ENCODE data around the gene SETD2. TPM values are rescaled to one million over a fixed set of nuclear protein-coding genes. Genes with fewer than 3 reads are reported as not detected.

The SETD2 gene
- total RNA-seq, 4 donors from 2014 or later, result 54.0 to 70.2 (median 58.5) TPM

- no peak for ATAC-seq
- no peak for TF ChIP-seq POLR2AphosphoS5 (IDR thresholded peaks at IDR 0.05)
- TF ChIP-seq, protein P1, sequence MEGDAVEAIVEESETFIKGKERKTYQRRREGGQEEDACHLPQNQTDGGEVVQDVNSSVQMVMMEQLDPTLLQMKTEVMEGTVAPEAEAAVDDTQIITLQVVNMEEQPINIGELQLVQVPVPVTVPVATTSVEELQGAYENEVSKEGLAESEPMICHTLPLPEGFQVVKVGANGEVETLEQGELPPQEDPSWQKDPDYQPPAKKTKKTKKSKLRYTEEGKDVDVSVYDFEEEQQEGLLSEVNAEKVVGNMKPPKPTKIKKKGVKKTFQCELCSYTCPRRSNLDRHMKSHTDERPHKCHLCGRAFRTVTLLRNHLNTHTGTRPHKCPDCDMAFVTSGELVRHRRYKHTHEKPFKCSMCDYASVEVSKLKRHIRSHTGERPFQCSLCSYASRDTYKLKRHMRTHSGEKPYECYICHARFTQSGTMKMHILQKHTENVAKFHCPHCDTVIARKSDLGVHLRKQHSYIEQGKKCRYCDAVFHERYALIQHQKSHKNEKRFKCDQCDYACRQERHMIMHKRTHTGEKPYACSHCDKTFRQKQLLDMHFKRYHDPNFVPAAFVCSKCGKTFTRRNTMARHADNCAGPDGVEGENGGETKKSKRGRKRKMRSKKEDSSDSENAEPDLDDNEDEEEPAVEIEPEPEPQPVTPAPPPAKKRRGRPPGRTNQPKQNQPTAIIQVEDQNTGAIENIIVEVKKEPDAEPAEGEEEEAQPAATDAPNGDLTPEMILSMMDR (IDR thresholded peaks at IDR 0.05), result no peak
- no peak for TF ChIP-seq EP300 (IDR thresholded peaks at IDR 0.05)
- no peak for TF ChIP-seq POLR2A (IDR thresholded peaks at IDR 0.05)
- Histone ChIP-seq H3K27ac (no peak overlapping the region), H3K27me3 (no peaks in the 10 kb centered on the region), H3K36me3 (peaks cover 3 to 46% of the 10 kb centered on the region in 2 donors), H3K4me1 (peaks cover 6 to 49% (median 8%) of the 10 kb centered on the region in 3 donors), H3K9me3 (no peaks in the 10 kb centered on the region), H3K4me3 (no peak overlapping the region)
- WGBS, 2 donors (ENCODE audit: low coverage in 1 of 2), result 86 to 100% methylated on average over 2 to 3 of the region's 4 CpGs
Measured at GRCh38 chr3:47020311-47020710, 143.6 kb downstream of the SETD2 start.

DNA sequence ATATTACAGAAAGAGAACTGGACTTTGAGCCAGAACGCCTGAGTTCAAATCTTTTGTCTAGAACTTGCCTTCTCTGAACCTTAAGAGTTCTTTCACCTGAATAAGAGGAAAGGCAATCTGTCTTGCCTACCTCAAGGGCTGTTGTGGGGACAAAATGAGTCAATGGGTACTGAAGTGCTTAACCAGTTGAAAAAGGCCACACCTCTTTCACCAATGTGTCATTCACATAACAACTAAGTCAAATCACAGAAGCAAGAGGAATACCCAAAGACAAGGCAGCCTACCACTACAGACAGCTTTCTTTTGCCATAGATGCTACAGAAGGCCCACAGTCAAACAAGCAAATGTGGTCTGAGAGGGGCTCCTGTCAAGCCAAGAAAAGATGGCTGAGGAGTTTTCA lies 144.7 kb downstream of the SETD2 start:
- WGBS, 2 donors (ENCODE audit: low coverage in 1 of 2), result 40 to 100% methylated on average over 1 of the region's 1 CpG
- H3K27me3 ChIP-seq, result no peaks in the 10 kb centered on the region
- H3K27ac ChIP-seq, result no peak overlapping the region
- ATAC-seq, result no peak
- no peak overlapping the region for H3K4me3 ChIP-seq
- H3K9me3 ChIP-seq, result no peaks in the 10 kb centered on the region
- no peak for TF ChIP-seq EP300 (IDR thresholded peaks at IDR 0.05)
- no peak for TF ChIP-seq POLR2A (IDR thresholded peaks at IDR 0.05)
- no peak for TF ChIP-seq POLR2AphosphoS5 (IDR thresholded peaks at IDR 0.05)
- TF ChIP-seq, protein P1 (IDR thresholded peaks at IDR 0.05), result no peak
- peaks cover 3 to 56% of the 10 kb centered on the region in 2 donors for H3K36me3 ChIP-seq
- H3K4me1 ChIP-seq, result peaks cover 6 to 41% (median 8%) of the 10 kb centered on the region in 3 donors

DNA sequence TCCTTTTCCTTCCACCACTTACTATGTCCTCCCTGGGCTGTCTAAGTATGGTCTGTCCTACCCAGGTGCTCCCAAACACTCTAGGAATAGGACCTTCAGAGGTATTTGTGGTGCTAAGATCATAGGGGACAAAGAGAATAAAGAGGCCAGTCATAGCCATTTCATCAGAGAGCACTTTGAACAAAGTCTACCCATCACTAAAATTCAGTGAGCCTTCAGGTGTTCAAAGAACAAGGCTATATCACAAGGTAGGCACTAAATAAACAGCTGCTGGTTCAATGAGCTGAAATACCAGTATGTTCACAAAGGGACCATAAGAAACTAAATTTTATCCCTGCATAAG lies 145.7 kb downstream of the SETD2 start:
- Histone ChIP-seq H3K27ac (no peak overlapping the region), H3K4me3 (no peak overlapping the region), H3K27me3 (no peaks in the 10 kb centered on the region), H3K4me1 (peaks cover 6 to 39% (median 8%) of the 10 kb centered on the region in 3 donors), H3K36me3 (peaks cover 3 to 66% of the 10 kb centered on the region in 2 donors), H3K9me3 (no peaks in the 10 kb centered on the region)
- TF ChIP-seq POLR2A (IDR thresholded peaks at IDR 0.05), result no peak
- TF ChIP-seq, protein P1 (IDR thresholded peaks at IDR 0.05), result no peak
- TF ChIP-seq POLR2AphosphoS5 (IDR thresholded peaks at IDR 0.05), result no peak
- no peak for TF ChIP-seq EP300 (IDR thresholded peaks at IDR 0.05)
- ATAC-seq, result no peak

- WGBS, 2 donors (ENCODE audit: low coverage in 1 of 2), result 71 to 74% methylated on average over 4 to 6 of the region's 6 CpGs
- no peak overlapping the region for H3K27ac ChIP-seq
- ATAC-seq, result no peak
- peaks cover 5 to 34% (median 7%) of the 10 kb centered on the region in 3 donors for H3K4me1 ChIP-seq
- H3K9me3 ChIP-seq, result no peaks in the 10 kb centered on the region
- TF ChIP-seq EP300 (IDR thresholded peaks at IDR 0.05) (no peak), POLR2AphosphoS5 (IDR thresholded peaks at IDR 0.05) (no peak), POLR2A (IDR thresholded peaks at IDR 0.05) (no peak)
- TF ChIP-seq, protein P1 (IDR thresholded peaks at IDR 0.05), result no peak
- peaks cover 3 to 71% of the 10 kb centered on the region in 2 donors for H3K36me3 ChIP-seq
- H3K4me3 ChIP-seq, result no peak overlapping the region
- no peaks in the 10 kb centered on the region for H3K27me3 ChIP-seq
Measured at GRCh38 chr3:47017504-47018268, 146.2 kb downstream of the SETD2 start.

DNA sequence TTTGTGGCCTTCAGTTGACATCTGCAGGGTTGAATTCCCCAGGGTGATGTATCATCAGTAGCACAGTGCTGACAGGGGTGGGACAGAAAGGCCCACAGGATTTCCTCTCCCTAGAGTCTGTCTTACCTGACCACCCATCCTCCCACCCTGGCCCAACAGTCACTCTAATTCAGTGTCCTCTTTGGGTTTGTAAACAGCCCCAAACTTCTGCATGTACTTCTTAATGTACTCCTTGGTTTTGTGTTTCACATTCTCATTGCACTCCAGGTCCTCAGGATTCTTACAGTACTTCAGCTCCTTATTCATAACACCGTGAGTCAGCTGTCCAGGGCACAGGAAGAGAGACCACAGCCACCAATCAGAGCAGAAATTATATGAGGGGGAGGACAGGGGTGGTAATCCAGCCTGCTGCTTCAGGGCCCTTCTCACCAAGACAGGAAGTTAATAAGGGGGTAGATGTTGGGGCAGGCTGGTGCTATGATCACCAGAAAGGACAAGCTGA lies 146.9 kb downstream of the SETD2 start:
- H3K4me3 ChIP-seq, result no peak overlapping the region
- no peak for ATAC-seq
- WGBS, 2 donors (ENCODE audit: low coverage in 1 of 2), result 40% methylated on average over 1 of the region's 1 CpG; no CpG with 5 or more reads in 1 of the 2 donors

More for the DNA sequence above, 146.9 kb downstream of the SETD2 start:
- Histone ChIP-seq H3K4me1 (peaks cover 0 to 27% (median 0%) of the 10 kb centered on the region in 3 donors), H3K27ac (no peak overlapping the region), H3K27me3 (no peaks in the 10 kb centered on the region), H3K36me3 (peaks cover 3 to 75% of the 10 kb centered on the region in 2 donors), H3K9me3 (no peaks in the 10 kb centered on the region)
- TF ChIP-seq, protein P1 (IDR thresholded peaks at IDR 0.05), result no peak
- no peak for TF ChIP-seq POLR2A (IDR thresholded peaks at IDR 0.05)
- no peak for TF ChIP-seq EP300 (IDR thresholded peaks at IDR 0.05)
- no peak for TF ChIP-seq POLR2AphosphoS5 (IDR thresholded peaks at IDR 0.05)
